Midbrain (tissue), 1 donor: ENCODE data around the gene BCL11A.
"Not testable (repeated sequence)": the region's sequence is repeated elsewhere in the genome, so short reads cannot be mapped to it uniquely, and the experiment has no call there.

Experiments used
- DNase-seq: peaks from one replicate; lab custom pipeline; 2025; lab: John Stamatoyannopoulos, UW

BCL11A gene

GRCh38 chr2:60432035-60432601, 121.3 kb downstream of the BCL11A start:
- no peak for DNase-seq

GRCh38 chr2:60429681-60430080, 123.8 kb downstream of the BCL11A start:
- DNase-seq = no peak

GRCh38 chr2:60426880-60427279, 126.6 kb downstream of the BCL11A start:
- DNase-seq = no peak

- DNase-seq = no peak
Observed at GRCh38 chr2:60426341-60426740, 127.1 kb downstream of the BCL11A start.

GRCh38 chr2:60424233-60424632, 129.2 kb downstream of the BCL11A start:
- no peak for DNase-seq

DNA sequence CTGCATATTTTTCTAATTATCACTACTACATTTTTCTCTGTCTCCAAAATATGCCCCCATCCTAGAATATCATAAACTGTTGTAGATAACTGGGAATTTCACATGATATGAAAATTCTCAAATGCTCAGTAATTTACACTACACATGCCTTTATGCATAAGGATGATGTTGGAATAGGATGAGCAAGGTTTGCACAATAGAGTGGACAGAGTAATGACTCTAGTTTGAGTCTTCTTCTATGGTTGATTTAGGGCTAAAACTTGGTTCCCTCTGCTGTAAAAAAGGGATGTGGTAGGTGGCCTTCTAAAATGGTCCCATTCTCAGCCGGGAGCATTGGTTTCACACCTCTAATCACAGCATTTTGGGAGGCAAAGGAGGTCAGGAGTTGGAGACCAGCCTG, 129.9 kb downstream of the BCL11A start:
- DNase-seq = no peak

DNA sequence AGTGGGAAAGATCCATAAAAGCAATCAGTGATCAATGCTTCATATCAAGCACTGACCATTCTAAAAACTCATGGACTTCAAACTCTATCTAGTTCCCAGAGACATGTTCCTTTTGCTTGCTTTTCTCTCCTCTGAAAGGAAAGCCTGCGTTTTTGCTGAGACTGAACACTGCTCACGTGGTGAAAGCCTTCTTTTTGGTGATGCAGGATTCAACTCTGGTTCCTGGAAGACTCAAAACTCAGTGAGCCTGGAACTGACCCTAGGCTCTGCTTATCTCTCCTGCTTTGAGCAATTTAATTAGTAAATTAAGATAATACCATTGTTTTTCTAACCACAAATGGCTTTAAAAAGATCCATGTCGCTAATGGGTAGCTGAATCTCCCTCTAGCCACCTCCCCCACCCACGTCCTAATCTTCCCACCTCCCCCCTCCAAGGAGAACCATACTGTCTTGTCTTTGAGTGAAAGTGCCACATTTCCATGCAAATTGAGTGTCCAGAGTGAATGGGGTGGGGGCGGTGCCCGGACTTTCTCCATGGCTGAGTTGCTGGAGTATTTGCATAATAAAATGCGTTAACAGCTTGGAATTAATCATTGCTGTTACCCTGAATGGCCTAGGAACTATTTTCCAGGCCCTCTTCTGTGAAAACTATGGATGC, 130.5 kb downstream of the BCL11A start:
- no peak for DNase-seq

- DNase-seq = not testable (repeated sequence)
Observed at GRCh38 chr2:60417210-60417609, 136.2 kb downstream of the BCL11A start.

DNA sequence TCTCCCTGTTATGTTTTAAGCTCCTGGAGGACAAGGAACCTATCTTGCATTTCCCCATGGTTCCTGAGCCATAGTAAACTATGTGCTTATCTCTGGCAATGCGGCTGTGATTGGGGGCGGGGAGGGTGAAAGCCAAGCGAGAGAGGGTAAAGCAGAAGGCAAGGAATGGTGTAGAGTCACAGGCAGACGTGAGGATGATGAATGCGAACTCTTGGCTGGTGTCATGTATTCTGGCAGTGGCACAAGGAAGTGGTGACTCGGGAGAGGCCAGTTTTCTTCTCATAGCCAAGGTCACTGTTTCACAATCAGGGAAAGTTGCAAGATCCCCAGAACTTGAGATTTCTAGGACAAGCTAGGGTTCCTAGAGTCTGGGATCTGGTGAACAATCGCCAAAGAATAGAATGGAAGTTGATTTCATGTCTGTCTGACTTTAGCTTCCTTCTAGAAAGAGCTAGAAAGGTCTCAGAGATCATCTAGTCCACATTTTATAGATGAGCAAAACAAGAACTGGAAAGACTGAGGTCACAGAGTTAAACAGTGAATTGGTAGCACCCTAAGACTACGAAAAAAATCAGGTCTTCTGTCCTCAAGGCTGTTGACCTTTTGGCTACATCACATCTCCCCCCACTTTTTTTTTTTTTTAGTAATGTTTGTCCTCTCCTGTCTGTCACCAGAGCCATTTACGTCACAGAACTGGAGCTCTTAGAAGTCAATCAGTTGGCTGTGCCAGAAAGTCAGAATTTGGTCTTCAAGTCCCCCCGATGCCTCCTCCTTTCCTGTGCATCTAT, 137.0 kb downstream of the BCL11A start:
- DNase-seq = no peak

- no peak for DNase-seq
Observed at GRCh38 chr2:60415814-60416213, 137.6 kb downstream of the BCL11A start.

- no peak for DNase-seq
Observed at GRCh38 chr2:60414495-60415138, 138.8 kb downstream of the BCL11A start.

DNA sequence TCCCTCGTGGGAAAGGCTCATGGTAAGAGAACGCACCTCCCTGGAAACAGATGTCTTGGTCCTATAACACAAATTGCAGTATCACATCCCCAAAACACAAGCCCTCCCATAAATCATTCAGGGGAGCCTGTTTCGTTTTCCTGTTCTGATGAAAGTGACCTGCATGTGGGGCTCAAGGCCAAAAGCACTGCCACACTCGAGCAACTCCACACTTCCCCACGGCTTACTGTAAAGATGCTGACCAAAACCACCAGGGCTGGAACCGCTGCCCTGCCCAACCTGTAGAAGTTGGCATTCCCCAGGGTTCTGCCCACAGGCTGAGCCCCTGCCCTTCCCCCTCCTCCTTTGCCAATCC, 139.7 kb downstream of the BCL11A start:
- DNase-seq = no peak

- DNase-seq = no peak
Observed at GRCh38 chr2:60413069-60413813, 140.2 kb downstream of the BCL11A start.

GRCh38 chr2:60412620-60413019, 140.8 kb downstream of the BCL11A start:
- DNase-seq = no peak

DNA sequence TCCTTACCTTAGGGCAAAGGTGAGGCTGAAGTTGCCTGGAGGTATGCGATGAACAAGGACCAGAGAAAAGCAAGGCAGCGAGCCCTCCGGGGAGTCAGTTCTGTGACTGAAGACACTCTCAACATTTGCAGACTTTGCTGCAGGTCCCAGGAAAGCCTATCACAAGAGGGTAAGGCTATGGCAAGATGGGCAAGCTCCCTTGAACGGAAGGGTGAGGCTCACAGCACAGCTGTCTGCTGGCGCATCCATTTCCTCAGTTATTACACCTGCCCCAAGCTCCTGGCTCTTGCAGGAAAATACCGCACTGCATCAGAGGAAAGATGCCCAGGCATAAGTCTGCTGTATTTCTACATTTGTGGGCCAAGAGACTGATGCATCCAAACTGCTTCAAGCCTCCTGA, 141.4 kb downstream of the BCL11A start:
- DNase-seq = no peak

DNA sequence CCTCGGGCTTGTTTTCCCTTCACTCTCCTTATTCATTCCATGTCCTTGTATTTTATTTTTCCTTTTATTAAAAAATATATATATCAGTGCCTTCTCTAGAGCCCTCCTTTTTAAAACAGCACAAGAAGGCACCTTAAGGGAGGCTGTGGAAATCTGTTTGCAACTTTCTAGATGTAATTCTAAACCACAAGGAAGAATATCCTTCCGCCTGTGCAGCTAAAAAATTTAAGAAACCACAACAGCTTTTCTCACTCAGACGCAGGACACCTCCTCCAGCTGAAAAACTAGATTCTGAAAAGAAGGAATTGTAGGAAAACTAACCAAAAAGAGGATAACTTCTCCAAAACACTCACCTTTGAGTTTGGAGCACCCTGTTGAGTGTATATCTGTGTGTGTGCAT, 142.2 kb downstream of the BCL11A start:
- no peak for DNase-seq

- no peak for DNase-seq
Observed at GRCh38 chr2:60410456-60411146, 142.9 kb downstream of the BCL11A start.

- no peak for DNase-seq
Observed at GRCh38 chr2:60409531-60409871, 144.0 kb downstream of the BCL11A start.

GRCh38 chr2:60408811-60409530, 144.5 kb downstream of the BCL11A start:
- no peak for DNase-seq

- no peak for DNase-seq
Observed at GRCh38 chr2:60408207-60408606, 145.2 kb downstream of the BCL11A start.

DNA sequence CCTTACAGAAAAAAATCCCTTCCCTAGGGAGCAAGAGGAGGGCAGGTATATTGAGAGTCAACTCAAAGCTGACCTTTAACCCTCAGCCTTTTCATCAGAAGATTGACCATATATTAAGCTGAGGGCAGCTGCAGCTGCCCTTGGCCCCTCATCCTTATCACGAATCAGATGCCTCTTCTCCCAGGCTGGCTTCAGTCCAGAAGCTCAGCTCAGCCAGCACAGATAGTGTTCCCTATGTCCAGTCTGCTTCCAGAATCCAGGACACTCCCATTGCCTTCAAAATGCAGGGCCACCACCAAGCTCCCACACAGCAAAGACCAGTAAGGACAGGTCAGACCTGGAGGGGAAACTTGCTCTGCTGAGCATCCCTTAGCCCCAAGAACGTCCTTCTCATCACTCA, 146.1 kb downstream of the BCL11A start:
- no peak for DNase-seq
